K562 treated with DMSO at 1 percent for 12 hours (cell line): Measurements from ENCODE around the gene ADD2. TPM values are rescaled to one million over a fixed set of nuclear protein-coding genes. Genes with fewer than 3 reads are reported as not detected.

Source experiments
- total RNA-seq: library from RNA; unstranded; fragments of 300-600 nt; gene quantifications from 2 replicates; pipeline ENCODE4 v1.2.3, GENCODE V29; 2022; ENCODE audit not compliant: insufficient read depth

Gene ADD2
- 4.3 and 13.2 TPM in 2 replicates for total RNA-seq

GRCh38 chr2:70767699-70768589, at the start of gene ADD2:
ADD2 (minus strand) TSS chr2:70768200; CDS start chr2:70706408, 61,792 bp downstream.

GRCh38 chr2:70790136-70790828, 22.3 kb upstream of the ADD2 start, which contains the start of gene FIGLA:
FIGLA (minus strand) TSS chr2:70790643; CDS start chr2:70790638, 5 bp downstream.

Other genes with a start within 250 kb of the ADD2 start
- gene TGFA, start 214.4 kb downstream of the ADD2 start, total RNA-seq, result not detected in 2 replicates
- gene FIGLA, start 22.4 kb upstream of the ADD2 start, total RNA-seq, result not detected in 2 replicates
- gene CLEC4F, start 52.4 kb upstream of the ADD2 start, total RNA-seq, result not detected in 2 replicates
- not detected in 2 replicates for gene CD207, start 67.6 kb upstream of the ADD2 start, total RNA-seq
- gene VAX2, start 132.4 kb upstream of the ADD2 start, total RNA-seq, result not detected in 2 replicates
- gene ATP6V1B1, start 167.7 kb upstream of the ADD2 start, total RNA-seq, result not detected in 2 replicates
- not detected in 2 replicates for gene ANKRD53, start 210.4 kb upstream of the ADD2 start, total RNA-seq
- 35.7 and 73.9 TPM in 2 replicates for gene TEX261, start 226.7 kb upstream of the ADD2 start, total RNA-seq